GM23338 (cell line): Measurements from ENCODE around the gene PARL. TPM values are rescaled to one million over a fixed set of nuclear protein-coding genes. Genes with fewer than 3 reads are reported as not detected.

ENCODE experiments used
- ATAC-seq: fragments of 200-7000 bp; cut with Tn5 transposase; 3 replicates; pipeline ENCODE4 v1.9.1; 2020
- DNase-seq: peaks from one replicate; pipeline ENCODE4 v3.0.0-alpha.2; 2015; ENCODE audit warnings: low spot score
- H2AFZ ChIP-seq: fragments of 200-600 bp; sonication (generic); 2 replicates; pipeline ENCODE4 v1.8.0; 2016; ENCODE audit warnings: antibody characterized with exemption, mild to moderate bottlenecking, moderate library complexity
- H3F3A ChIP-seq: fragments of 200-600 bp; sonication (generic); replicated peaks from 2 replicates; pipeline ENCODE4 v1.8.0; 2017; ENCODE audit warnings: antibody characterized with exemption, mixed run types, low read depth
- H3K27ac ChIP-seq: fragments of 200-600 bp; sonication (generic); 2 replicates; pipeline ENCODE4 v1.6.1; 2016; ENCODE audit warnings: low read depth
- H3K27me3 ChIP-seq: fragments of 200-600 bp; sonication (generic); 2 replicates; pipeline ENCODE4 v1.8.0; 2016; ENCODE audit warnings: mild to moderate bottlenecking, mixed run types, moderate library complexity; ENCODE audit not compliant: insufficient read depth
- H3K36me3 ChIP-seq: fragments of 200-600 bp; sonication (generic); 2 replicates; pipeline ENCODE4 v1.8.0; 2016; ENCODE audit warnings: mild to moderate bottlenecking; ENCODE audit not compliant: insufficient read depth
- H3K4me1 ChIP-seq: fragments of 200-600 bp; sonication (generic); 2 replicates; pipeline ENCODE4 v1.8.0; 2016; ENCODE audit warnings: mild to moderate bottlenecking, moderate library complexity; ENCODE audit not compliant: insufficient read depth
- H3K4me2 ChIP-seq: fragments of 200-600 bp; sonication (generic); 2 replicates; pipeline ENCODE4 v1.7.1; 2017; ENCODE audit warnings: mixed run types
- H3K4me3 ChIP-seq: fragments of 200-600 bp; sonication (generic); 2 replicates; pipeline ENCODE4 v1.6.1; 2016; ENCODE audit warnings: mixed run types
- H3K79me2 ChIP-seq: fragments of 200-600 bp; sonication (generic); replicated peaks from 2 replicates; pipeline ENCODE4 v1.8.0; 2017; ENCODE audit warnings: mild to moderate bottlenecking; ENCODE audit not compliant: insufficient read depth
- H3K9me2 ChIP-seq: fragments of 200-600 bp; sonication (generic); 2 replicates; pipeline ENCODE4 v1.8.0; 2017; ENCODE audit not compliant: insufficient read depth
- H4K20me1 ChIP-seq: fragments of 200-600 bp; sonication (generic); replicated peaks from 2 replicates; pipeline ENCODE4 v1.8.0; 2017; ENCODE audit warnings: mild to moderate bottlenecking; ENCODE audit not compliant: insufficient read depth
- H3K27ac Mint-ChIP-seq: 2 replicates; pipeline ENCODE4 v1.8.0; 2020; ENCODE audit warnings: inconsistent platforms, mild to moderate bottlenecking, moderate library complexity, mixed read lengths
- H3K27me3 Mint-ChIP-seq: 3 replicates; pipeline ENCODE4 v1.8.0; 2022; ENCODE audit warnings: low read depth, mild to moderate bottlenecking, moderate library complexity, mixed read lengths, inconsistent platforms; ENCODE audit not compliant: insufficient read depth, poor library complexity
- H3K36me3 Mint-ChIP-seq: 3 replicates; pipeline ENCODE4 v1.8.0; 2021; ENCODE audit warnings: low read depth, mild to moderate bottlenecking, inconsistent platforms, moderate library complexity, mixed read lengths
- H3K4me1 Mint-ChIP-seq: 3 replicates; pipeline ENCODE4 v1.8.0; 2020; ENCODE audit warnings: mild to moderate bottlenecking, inconsistent platforms, mixed read lengths
- H3K4me3 Mint-ChIP-seq: 3 replicates; pipeline ENCODE4 v1.8.0; 2021; ENCODE audit warnings: moderate library complexity, mild to moderate bottlenecking, inconsistent platforms, mixed read lengths
- H3K9me3 Mint-ChIP-seq: 3 replicates; pipeline ENCODE4 v1.8.0; 2020; ENCODE audit warnings: moderate library complexity, mild to moderate bottlenecking, inconsistent platforms, mixed read lengths
- CREB1 ChIP-seq: fragments of 250-450 bp; sonication (Bioruptor Pico); IDR thresholded peaks from 2 replicates; pipeline ENCODE4 v1.5.0; 2020; ENCODE audit warnings: low read depth, mild to moderate bottlenecking, moderate library complexity
- EZH2phosphoT487 ChIP-seq: fragments of 200-600 bp; sonication (generic); IDR thresholded peaks from one replicate; pipeline ENCODE4 v1.8.1; 2018; ENCODE audit warnings: antibody characterized with exemption; ENCODE audit not compliant: unreplicated experiment
- POLR2AphosphoS5 ChIP-seq: IDR thresholded peaks from 2 replicates; pipeline ENCODE4 v1.6.1; 2016; ENCODE audit warnings: antibody characterized with exemption, low read depth
- ZNF114 ChIP-seq: fragments of 250-450 bp; sonication (Bioruptor Pico); IDR thresholded peaks from 2 replicates; pipeline ENCODE4 v1.5.0; 2020; ENCODE audit warnings: mild to moderate bottlenecking, moderate library complexity
- ZNF331 ChIP-seq: fragments of 250-450 bp; sonication (Bioruptor Pico); IDR thresholded peaks from 2 replicates; pipeline ENCODE4 v1.5.0; 2020; ENCODE audit warnings: low read depth, mild to moderate bottlenecking, moderate library complexity
- polyA plus RNA-seq: library from polyadenylated mRNA; unstranded; fragments of >200 nt; fragmentation: Nextera tagmentation; extraction: Ambion mirVana; gene quantifications from 2 replicates; pipeline ENCODE4 v1.2.1, GENCODE V29; 2016
- total RNA-seq: library from RNA; depleted of rRNA; stranded (reverse); fragments of >200 nt; shearing (Covaris generic); gene quantifications from 2 replicates; pipeline ENCODE4 v1.2.3, GENCODE V29; 2014
- TF ChIP-seq, protein P1 (sequence below): IDR thresholded peaks from one replicate; pipeline ENCODE4 v1.6.1; 2018; ENCODE audit warnings: antibody characterized with exemption; ENCODE audit not compliant: unreplicated experiment
- TF ChIP-seq, protein P2 (sequence below): IDR thresholded peaks from 2 replicates; pipeline ENCODE4 v1.6.1; 2016; ENCODE audit warnings: antibody characterized with exemption
- TF ChIP-seq, protein P3 (sequence below), 2 experiments: fragments of 200-600 bp in 1 of 2; sonication (generic) in 1 of 2; conservative IDR thresholded peaks; 2 replicates each; pipeline versions ENCODE4 v1.5.1 to v1.6.1; 2016 to 2017; ENCODE audit warnings: antibody characterized with exemption in 2 of 2, low read depth in 2 of 2, mild to moderate bottlenecking in 2 of 2, moderate library complexity in 1 of 2

The PARL gene
- total and polyA plus RNA-seq, 2 experiments from 2014 or later: 67.5 to 78.7 TPM

DNA sequence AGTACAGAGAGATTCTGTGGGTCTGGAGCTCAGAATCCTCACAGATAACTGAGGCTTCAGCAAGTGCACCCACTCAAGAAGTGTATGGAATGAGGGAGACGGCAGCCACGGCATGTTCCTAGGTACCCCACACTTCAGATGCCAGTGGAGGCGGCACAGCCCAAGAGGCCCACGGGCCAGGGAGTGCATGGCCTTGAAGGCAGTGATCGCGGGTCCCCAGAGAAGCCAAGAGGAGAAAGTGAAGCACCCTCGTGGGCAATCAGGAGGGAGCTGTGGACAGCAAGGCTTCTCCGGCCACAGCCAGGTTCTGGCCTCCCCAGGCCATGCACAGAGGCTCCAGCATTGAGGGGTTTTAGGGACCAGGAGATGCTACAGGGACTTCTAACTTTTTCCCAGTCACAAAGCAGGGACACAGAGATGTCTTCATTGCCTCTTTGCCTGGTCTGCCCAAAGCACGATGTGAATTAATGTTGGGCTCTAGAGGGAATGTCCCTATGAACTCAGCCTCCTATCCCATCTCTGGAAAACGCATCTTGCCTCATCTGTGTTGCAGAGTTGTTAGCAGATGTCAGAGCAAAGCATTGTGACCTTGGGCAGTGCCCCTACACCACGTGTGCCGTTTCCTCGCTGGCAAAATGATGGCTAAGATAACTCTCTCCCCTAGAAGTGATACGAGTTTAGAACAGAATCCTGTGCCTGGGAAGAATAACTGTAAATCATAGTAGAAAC lies 56.7 kb downstream of the PARL start (continued):
- TF ChIP-seq, protein P1, sequence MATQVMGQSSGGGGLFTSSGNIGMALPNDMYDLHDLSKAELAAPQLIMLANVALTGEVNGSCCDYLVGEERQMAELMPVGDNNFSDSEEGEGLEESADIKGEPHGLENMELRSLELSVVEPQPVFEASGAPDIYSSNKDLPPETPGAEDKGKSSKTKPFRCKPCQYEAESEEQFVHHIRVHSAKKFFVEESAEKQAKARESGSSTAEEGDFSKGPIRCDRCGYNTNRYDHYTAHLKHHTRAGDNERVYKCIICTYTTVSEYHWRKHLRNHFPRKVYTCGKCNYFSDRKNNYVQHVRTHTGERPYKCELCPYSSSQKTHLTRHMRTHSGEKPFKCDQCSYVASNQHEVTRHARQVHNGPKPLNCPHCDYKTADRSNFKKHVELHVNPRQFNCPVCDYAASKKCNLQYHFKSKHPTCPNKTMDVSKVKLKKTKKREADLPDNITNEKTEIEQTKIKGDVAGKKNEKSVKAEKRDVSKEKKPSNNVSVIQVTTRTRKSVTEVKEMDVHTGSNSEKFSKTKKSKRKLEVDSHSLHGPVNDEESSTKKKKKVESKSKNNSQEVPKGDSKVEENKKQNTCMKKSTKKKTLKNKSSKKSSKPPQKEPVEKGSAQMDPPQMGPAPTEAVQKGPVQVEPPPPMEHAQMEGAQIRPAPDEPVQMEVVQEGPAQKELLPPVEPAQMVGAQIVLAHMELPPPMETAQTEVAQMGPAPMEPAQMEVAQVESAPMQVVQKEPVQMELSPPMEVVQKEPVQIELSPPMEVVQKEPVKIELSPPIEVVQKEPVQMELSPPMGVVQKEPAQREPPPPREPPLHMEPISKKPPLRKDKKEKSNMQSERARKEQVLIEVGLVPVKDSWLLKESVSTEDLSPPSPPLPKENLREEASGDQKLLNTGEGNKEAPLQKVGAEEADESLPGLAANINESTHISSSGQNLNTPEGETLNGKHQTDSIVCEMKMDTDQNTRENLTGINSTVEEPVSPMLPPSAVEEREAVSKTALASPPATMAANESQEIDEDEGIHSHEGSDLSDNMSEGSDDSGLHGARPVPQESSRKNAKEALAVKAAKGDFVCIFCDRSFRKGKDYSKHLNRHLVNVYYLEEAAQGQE: no peak
- TF ChIP-seq, protein P2, sequence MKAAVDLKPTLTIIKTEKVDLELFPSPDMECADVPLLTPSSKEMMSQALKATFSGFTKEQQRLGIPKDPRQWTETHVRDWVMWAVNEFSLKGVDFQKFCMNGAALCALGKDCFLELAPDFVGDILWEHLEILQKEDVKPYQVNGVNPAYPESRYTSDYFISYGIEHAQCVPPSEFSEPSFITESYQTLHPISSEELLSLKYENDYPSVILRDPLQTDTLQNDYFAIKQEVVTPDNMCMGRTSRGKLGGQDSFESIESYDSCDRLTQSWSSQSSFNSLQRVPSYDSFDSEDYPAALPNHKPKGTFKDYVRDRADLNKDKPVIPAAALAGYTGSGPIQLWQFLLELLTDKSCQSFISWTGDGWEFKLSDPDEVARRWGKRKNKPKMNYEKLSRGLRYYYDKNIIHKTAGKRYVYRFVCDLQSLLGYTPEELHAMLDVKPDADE: no peak
- no peak for TF ChIP-seq CREB1
- TF ChIP-seq, protein P3, sequence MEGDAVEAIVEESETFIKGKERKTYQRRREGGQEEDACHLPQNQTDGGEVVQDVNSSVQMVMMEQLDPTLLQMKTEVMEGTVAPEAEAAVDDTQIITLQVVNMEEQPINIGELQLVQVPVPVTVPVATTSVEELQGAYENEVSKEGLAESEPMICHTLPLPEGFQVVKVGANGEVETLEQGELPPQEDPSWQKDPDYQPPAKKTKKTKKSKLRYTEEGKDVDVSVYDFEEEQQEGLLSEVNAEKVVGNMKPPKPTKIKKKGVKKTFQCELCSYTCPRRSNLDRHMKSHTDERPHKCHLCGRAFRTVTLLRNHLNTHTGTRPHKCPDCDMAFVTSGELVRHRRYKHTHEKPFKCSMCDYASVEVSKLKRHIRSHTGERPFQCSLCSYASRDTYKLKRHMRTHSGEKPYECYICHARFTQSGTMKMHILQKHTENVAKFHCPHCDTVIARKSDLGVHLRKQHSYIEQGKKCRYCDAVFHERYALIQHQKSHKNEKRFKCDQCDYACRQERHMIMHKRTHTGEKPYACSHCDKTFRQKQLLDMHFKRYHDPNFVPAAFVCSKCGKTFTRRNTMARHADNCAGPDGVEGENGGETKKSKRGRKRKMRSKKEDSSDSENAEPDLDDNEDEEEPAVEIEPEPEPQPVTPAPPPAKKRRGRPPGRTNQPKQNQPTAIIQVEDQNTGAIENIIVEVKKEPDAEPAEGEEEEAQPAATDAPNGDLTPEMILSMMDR (conservative IDR thresholded peaks at IDR 0.05; ENCODE audit: low read depth in 2 of 2): no peak
- no peak for TF ChIP-seq ZNF114 (CRISPR knock-in tag)
- no peak for TF ChIP-seq EZH2phosphoT487
- TF ChIP-seq ZNF331 (CRISPR knock-in tag): no peak

DNA sequence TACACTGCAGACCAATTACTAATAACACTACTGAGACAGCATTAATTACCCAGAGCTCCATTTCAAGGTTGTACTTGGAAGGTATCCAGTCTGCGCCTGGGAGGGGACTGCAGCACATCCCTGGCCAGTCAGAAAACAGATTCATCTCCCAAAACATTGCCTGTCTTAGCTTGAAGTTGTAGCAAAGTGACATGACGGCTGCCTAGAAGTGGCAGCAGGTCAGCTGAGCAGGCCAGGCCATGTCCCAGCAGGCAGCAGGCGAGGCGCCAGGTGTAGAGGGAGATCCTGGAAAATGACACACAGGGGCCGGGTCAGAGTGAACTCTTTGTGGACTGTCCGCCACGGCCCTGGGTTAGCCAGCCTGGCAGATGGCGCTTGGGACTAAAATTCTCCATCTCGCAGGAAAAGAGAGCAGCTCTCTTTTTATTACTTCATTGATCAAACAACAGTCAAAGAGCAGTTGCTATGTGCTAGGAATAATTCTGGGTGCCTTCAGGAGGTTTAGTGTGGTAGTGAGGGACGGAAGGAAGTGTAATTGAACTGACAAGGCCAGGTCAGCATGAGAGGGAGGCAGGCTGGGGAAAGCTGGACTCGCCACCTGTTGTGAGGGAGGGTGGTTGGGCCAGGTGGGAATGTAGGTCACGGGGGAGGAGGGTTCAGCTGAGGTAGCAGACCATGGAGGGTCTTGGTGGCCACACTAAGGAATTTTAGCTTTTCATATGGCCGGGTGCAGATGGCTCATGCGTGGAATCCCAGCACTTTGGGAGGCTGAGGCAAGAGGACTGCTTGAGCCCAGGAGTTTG lies 58.0 kb downstream of the PARL start:
- Histone ChIP-seq H2AFZ (no peak overlapping the region), H3K27me3 (peaks cover 13% of the 10 kb centered on the region), H3K27ac (peak overlapping the region; percentile 72; the same call in 1 of the 2 replicates), H3F3A (peaks cover 15% of the 10 kb centered on the region), H3K9me2 (no peaks in the 10 kb centered on the region), H3K79me2 (no peaks in the 10 kb centered on the region), H3K4me3 (no peak overlapping the region), H4K20me1 (peaks cover 10% of the 10 kb centered on the region), H3K36me3 (no peaks in the 10 kb centered on the region), H3K4me2 (no peak overlapping the region), H3K4me1 (peaks cover 6% of the 10 kb centered on the region)
- H3K36me3 Mint-ChIP-seq: peaks cover 19% of the 10 kb centered on the region
- TF ChIP-seq POLR2AphosphoS5 (no peak), EZH2phosphoT487 (no peak), CREB1 (no peak)
- ATAC-seq (no peak), DNase-seq (peak; percentile 29)
- peak overlapping the region; percentile 38; the same call in 1 of the 2 replicates for H3K27ac Mint-ChIP-seq
- peaks cover 30% of the 10 kb centered on the region for H3K4me1 Mint-ChIP-seq
- H3K27me3 Mint-ChIP-seq: peaks cover 22% of the 10 kb centered on the region
- H3K4me3 Mint-ChIP-seq: peak overlapping the region; percentile 67
- H3K9me3 Mint-ChIP-seq: no peaks in the 10 kb centered on the region
